ENCODE results near the gene PRKCH.
A peak's percentile ranks its signal among the peaks of the same experiment; 100 is the strongest.

Gene PRKCH

DNA sequence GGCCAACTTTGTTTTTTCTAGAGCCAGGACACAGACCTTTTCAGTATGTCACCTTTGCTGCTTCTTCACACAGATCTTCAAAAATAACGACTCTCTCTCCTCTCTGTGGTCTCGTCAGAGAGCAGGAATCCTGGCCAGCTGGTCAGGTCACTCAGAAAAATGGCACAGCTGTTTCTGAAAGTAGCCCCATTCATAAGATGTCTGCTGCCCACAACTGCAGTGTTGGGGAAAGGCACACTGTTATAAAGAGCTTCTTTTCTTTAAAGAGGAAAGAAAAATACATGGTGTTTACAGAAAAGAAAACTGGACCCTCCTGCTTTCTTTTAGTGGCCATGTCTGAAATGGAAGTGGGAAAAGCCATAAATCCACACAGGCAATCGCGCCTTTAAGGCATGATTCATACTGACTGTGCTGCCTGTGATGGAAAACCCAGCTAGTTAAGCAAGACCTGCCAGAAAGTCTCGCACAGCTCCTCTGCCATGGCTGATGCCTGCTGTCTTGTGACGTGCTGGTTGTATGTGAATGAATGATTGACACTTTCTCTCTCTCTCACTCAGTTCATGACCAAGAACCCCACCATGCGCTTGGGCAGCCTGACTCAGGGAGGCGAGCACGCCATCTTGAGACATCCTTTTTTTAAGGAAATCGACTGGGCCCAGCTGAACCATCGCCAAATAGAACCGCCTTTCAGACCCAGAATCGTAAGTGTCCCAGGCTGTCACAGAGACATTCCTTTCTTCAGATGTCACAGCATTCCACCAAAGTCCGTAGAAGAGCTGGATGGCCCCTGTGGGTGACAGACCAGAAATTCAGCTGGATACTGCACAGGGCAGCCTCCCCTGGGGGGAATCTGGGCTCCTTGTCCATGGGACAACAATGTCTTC, 226.0 kb downstream of the PRKCH start:
- no peaks in the 10 kb centered on the region for H3K9me3 ChIP-seq (ENCODE audit: insufficient read depth, low read depth, low read length)
- H3K27ac ChIP-seq (ENCODE audit: low read depth, low read length) = no peak overlapping the region
- WGBS = 91% methylated on average over 14 of the region's 14 CpGs
- H3K9ac ChIP-seq (ENCODE audit: low read depth, low read length) = no peak overlapping the region
- H3K36me3 ChIP-seq (ENCODE audit: insufficient read depth, low read length) = no peaks in the 10 kb centered on the region
- H3K4me3 ChIP-seq (ENCODE audit: low read length) = no peak overlapping the region
- no peaks in the 10 kb centered on the region for H3K27me3 ChIP-seq (ENCODE audit: insufficient read depth, low read length)
- peaks cover 5% of the 10 kb centered on the region for H3K4me1 ChIP-seq (ENCODE audit: insufficient read depth, low read length)

- peaks cover 21% of the 10 kb centered on the region for H3K4me1 ChIP-seq (ENCODE audit: insufficient read depth, low read length)
- no peaks in the 10 kb centered on the region for H3K27me3 ChIP-seq (ENCODE audit: insufficient read depth, low read length)
- H3K9ac ChIP-seq (ENCODE audit: low read depth, low read length) = no peak overlapping the region
- no peaks in the 10 kb centered on the region for H3K9me3 ChIP-seq (ENCODE audit: insufficient read depth, low read depth, low read length)
- no peak overlapping the region for H3K27ac ChIP-seq (ENCODE audit: low read depth, low read length)
- no peaks in the 10 kb centered on the region for H3K36me3 ChIP-seq (ENCODE audit: insufficient read depth, low read length)
- no peak overlapping the region for H3K4me3 ChIP-seq (ENCODE audit: low read length)
- WGBS = 94% methylated on average over 2 of the region's 2 CpGs
Measured at GRCh38 chr14:61549425-61549824, 228.0 kb downstream of the PRKCH start.

DNA sequence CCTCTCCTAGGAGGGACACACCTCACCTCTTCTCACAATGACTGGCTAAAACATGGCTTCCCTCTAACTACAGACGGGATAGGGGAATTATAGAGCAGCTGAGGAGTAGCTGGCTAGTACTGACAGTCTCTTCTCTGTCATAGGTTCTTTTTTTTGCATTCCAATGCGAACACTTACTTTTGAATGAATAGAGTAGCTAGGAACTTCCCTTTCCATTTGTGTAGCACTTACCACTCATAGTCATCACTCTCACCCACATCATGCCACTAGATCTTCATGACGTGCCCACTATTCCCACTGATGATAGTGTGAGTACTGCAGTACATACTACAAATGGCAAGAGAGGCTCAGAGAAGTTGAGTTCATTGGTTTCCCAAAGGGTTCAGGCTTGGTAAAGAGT, 230.0 kb downstream of the PRKCH start:
- no peak overlapping the region for H3K9ac ChIP-seq (ENCODE audit: low read depth, low read length)

DNA sequence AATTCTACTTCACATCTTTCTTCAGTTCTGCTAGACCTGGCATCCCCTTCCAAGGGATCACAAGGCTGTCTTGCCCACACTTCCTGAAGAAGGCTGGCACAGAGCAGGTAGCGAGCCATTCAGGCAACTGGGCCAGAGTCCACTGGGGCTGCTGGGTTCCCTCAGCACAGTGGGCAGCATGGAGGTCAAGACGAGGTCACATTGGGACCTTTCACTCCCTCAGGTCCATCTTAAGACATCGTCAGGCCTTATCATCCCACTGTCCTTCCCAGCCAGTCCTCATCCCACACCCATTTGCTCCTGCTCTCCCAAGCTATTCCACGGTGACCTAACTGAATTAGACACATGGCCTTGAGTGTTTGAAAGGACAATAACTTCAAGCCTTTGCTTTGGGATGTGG, 230.9 kb downstream of the PRKCH start:
- H3K9ac ChIP-seq (ENCODE audit: low read depth, low read length) = no peak overlapping the region
- H3K9me3 ChIP-seq (ENCODE audit: insufficient read depth, low read depth, low read length) = no peaks in the 10 kb centered on the region
- no peaks in the 10 kb centered on the region for H3K27me3 ChIP-seq (ENCODE audit: insufficient read depth, low read length)
- H3K4me3 ChIP-seq (ENCODE audit: low read length) = no peak overlapping the region
- peaks cover 21% of the 10 kb centered on the region for H3K4me1 ChIP-seq (ENCODE audit: insufficient read depth, low read length)
- H3K27ac ChIP-seq (ENCODE audit: low read depth, low read length) = 0 out of 2 replicates have a peak overlapping the region, but pooled peaks have one; percentile 9
- 94% methylated on average over 4 of the region's 4 CpGs for WGBS
- no peaks in the 10 kb centered on the region for H3K36me3 ChIP-seq (ENCODE audit: insufficient read depth, low read length)

More for the DNA sequence above, 230.0 kb downstream of the PRKCH start:
- WGBS = 88% methylated on average over 3 of the region's 3 CpGs
- no peaks in the 10 kb centered on the region for H3K27me3 ChIP-seq (ENCODE audit: insufficient read depth, low read length)
- no peak overlapping the region for H3K27ac ChIP-seq (ENCODE audit: low read depth, low read length)
- H3K4me1 ChIP-seq (ENCODE audit: insufficient read depth, low read length) = peaks cover 21% of the 10 kb centered on the region
- no peaks in the 10 kb centered on the region for H3K9me3 ChIP-seq (ENCODE audit: insufficient read depth, low read depth, low read length)
- H3K36me3 ChIP-seq (ENCODE audit: insufficient read depth, low read length) = no peaks in the 10 kb centered on the region
- no peak overlapping the region for H3K4me3 ChIP-seq (ENCODE audit: low read length)

- Histone ChIP-seq H3K9me3 (ENCODE audit: insufficient read depth, low read depth, low read length) (no peaks in the 10 kb centered on the region), H3K9ac (ENCODE audit: low read depth, low read length) (no peak overlapping the region), H3K36me3 (ENCODE audit: insufficient read depth, low read length) (no peaks in the 10 kb centered on the region), H3K27me3 (ENCODE audit: insufficient read depth, low read length) (no peaks in the 10 kb centered on the region), H3K4me1 (ENCODE audit: insufficient read depth, low read length) (peaks cover 18% of the 10 kb centered on the region), H3K27ac (ENCODE audit: low read depth, low read length) (no peak overlapping the region), H3K4me3 (ENCODE audit: low read length) (no peak overlapping the region)
- 75% methylated on average over 11 of the region's 11 CpGs for WGBS
Measured at GRCh38 chr14:61553730-61554641, 232.6 kb downstream of the PRKCH start.

DNA sequence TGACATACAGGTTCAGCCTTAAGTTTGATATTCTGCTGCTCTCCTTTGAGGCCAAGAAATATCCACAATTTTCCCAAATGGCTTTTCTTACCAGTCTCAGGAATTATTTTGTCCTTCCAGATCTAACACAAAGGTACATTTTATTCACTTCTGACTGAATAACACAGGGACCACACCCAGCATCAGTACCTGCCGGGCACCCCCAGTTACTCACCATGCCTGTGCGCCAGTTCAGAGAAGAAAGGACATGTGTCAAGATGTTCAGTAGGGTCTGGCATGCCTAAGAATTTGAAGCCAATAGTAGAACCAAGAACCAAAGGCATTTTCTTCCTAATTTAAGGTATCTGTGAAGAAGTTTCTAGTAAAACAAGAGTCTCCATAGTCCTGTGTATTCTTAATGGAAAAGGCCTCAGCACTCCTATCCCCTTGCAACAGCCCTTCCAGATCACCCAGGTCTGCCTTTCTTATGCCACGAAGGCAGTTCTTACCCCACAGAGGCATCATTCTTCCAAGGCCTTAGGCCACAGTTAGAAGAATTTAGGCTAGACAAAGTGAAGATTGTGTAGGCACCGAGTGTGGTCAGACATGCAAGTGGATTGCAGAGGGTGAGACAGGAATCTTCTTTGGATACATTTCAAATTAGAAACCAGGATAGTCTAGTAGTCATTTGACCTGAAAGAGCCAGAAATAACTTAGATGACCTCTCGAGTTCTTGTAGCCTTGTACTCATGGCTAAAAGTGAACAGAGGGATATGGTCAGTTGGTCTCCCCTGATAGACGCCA, 233.9 kb downstream of the PRKCH start:
- Histone ChIP-seq H3K27ac (ENCODE audit: low read depth, low read length) (no peak overlapping the region), H3K9ac (ENCODE audit: low read depth, low read length) (no peak overlapping the region), H3K36me3 (ENCODE audit: insufficient read depth, low read length) (no peaks in the 10 kb centered on the region), H3K9me3 (ENCODE audit: insufficient read depth, low read depth, low read length) (no peaks in the 10 kb centered on the region), H3K4me3 (ENCODE audit: low read length) (no peak overlapping the region), H3K27me3 (ENCODE audit: insufficient read depth, low read length) (no peaks in the 10 kb centered on the region), H3K4me1 (ENCODE audit: insufficient read depth, low read length) (peaks cover 18% of the 10 kb centered on the region)
- 93% methylated on average over 5 of the region's 6 CpGs for WGBS

DNA sequence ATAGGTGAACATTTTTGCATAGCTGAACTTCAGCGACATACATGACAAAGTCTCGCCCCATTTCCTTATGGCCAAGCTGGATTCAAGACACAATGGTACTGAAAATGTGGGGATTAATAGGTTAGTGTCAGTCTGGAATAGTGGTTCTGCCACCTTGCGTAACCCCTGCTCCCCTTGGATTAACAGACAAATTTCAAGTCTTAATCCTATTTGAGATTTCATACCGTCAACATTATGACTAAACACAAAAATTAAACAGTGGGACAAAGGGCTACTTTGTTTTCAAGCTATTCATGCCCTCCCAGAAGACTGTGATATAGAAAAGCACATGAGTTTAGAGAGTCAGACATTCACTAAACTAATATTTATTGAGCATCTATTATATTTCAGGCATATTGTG, 235.1 kb downstream of the PRKCH start:
- no peaks in the 10 kb centered on the region for H3K9me3 ChIP-seq (ENCODE audit: insufficient read depth, low read depth, low read length)
- WGBS = 98% methylated on average over 4 of the region's 4 CpGs
- H3K4me1 ChIP-seq (ENCODE audit: insufficient read depth, low read length) = peaks cover 23% of the 10 kb centered on the region
- no peak overlapping the region for H3K9ac ChIP-seq (ENCODE audit: low read depth, low read length)
- H3K4me3 ChIP-seq (ENCODE audit: low read length) = no peak overlapping the region
- no peaks in the 10 kb centered on the region for H3K36me3 ChIP-seq (ENCODE audit: insufficient read depth, low read length)
- no peaks in the 10 kb centered on the region for H3K27me3 ChIP-seq (ENCODE audit: insufficient read depth, low read length)
- no peak overlapping the region for H3K27ac ChIP-seq (ENCODE audit: low read depth, low read length)

- H3K36me3 ChIP-seq (ENCODE audit: insufficient read depth, low read length) = no peaks in the 10 kb centered on the region
- no peak overlapping the region for H3K27ac ChIP-seq (ENCODE audit: low read depth, low read length)
- peaks cover 31% of the 10 kb centered on the region for H3K4me1 ChIP-seq (ENCODE audit: insufficient read depth, low read length)
- no peaks in the 10 kb centered on the region for H3K9me3 ChIP-seq (ENCODE audit: insufficient read depth, low read depth, low read length)
- no peak overlapping the region for H3K4me3 ChIP-seq (ENCODE audit: low read length)
- H3K27me3 ChIP-seq (ENCODE audit: insufficient read depth, low read length) = no peaks in the 10 kb centered on the region
- 97% methylated on average over 2 of the region's 2 CpGs for WGBS
- H3K9ac ChIP-seq (ENCODE audit: low read depth, low read length) = no peak overlapping the region
Measured at GRCh38 chr14:61557262-61557661, 235.9 kb downstream of the PRKCH start.

DNA sequence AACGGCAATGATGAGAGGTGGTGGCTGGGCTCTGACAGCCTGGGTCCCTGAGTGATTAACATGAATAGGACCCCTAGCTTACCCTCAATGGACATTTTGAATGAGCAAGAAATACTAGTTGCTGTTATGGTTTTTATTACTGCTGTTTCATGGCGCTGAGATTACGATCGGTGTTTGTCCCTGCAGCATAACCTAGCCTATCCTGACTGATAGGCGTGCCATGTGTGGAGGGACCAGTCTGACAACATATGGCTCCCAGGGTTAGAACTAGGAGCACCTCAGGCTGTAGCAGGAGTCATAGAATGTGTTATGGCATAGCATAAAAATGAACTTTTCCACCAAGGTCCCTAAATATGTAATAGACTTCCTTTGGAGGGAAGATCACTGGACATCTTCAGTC, 236.5 kb downstream of the PRKCH start:
- Histone ChIP-seq H3K27me3 (ENCODE audit: insufficient read depth, low read length) (no peaks in the 10 kb centered on the region), H3K27ac (ENCODE audit: low read depth, low read length) (no peak overlapping the region), H3K4me1 (ENCODE audit: insufficient read depth, low read length) (peaks cover 30% of the 10 kb centered on the region), H3K9ac (ENCODE audit: low read depth, low read length) (no peak overlapping the region), H3K4me3 (ENCODE audit: low read length) (no peak overlapping the region), H3K9me3 (ENCODE audit: insufficient read depth, low read depth, low read length) (no peaks in the 10 kb centered on the region), H3K36me3 (ENCODE audit: insufficient read depth, low read length) (no peaks in the 10 kb centered on the region)
- WGBS = 98% methylated on average over 5 of the region's 5 CpGs

DNA sequence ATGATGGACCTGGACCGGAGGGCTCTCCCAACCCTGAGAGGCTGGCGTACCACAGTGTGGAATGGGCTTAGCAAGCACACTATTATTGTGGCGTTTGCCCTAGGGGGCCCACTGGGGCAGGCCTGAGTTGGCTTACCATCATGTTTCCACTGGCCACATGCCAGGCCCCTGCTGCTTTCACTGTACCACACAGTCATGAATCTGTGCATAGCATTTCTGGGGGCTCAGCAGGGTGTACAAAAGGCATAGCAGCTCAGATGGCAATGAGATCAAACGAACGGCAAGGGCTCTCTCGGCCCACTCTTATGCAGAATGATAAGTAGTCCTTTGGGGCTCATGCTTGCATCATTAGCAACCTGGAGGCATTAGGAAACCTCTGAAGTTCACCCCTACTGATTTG, 236.9 kb downstream of the PRKCH start:
- Histone ChIP-seq H3K27me3 (ENCODE audit: insufficient read depth, low read length) (no peaks in the 10 kb centered on the region), H3K36me3 (ENCODE audit: insufficient read depth, low read length) (no peaks in the 10 kb centered on the region), H3K9me3 (ENCODE audit: insufficient read depth, low read depth, low read length) (no peaks in the 10 kb centered on the region), H3K27ac (ENCODE audit: low read depth, low read length) (no peak overlapping the region), H3K9ac (ENCODE audit: low read depth, low read length) (no peak overlapping the region), H3K4me3 (ENCODE audit: low read length) (no peak overlapping the region), H3K4me1 (ENCODE audit: insufficient read depth, low read length) (peaks cover 29% of the 10 kb centered on the region)
- WGBS = 88% methylated on average over 6 of the region's 6 CpGs
